IPS-NIHi11 (cell line): Measurements from ENCODE around the gene ZNF562.

Experiments
- DNase-seq: peaks from one replicate; pipeline ENCODE4 v3.0.0; 2012; ENCODE audit warnings: mixed read lengths, low spot score

ZNF562 gene

DNA sequence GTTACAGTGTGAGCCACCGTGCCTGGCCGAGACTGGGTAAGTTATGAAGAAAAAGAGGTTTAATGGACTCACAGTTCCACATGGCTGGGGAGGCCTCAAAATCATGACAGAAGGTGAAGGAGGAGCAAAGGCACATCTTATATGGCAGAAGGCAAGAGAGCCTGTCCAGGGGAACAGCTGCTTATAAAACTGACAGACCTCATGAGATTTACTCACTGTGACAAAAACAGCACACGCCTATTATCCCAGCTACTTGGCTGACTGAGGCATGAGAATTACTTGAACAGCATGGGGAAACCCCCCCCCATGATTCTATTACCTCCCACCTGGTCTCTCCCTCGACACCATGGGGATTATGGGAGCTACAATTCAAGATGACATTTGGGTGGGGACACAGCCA is 30.4 kb downstream of the ZNF562 start:
- DNase-seq: no peak

DNA sequence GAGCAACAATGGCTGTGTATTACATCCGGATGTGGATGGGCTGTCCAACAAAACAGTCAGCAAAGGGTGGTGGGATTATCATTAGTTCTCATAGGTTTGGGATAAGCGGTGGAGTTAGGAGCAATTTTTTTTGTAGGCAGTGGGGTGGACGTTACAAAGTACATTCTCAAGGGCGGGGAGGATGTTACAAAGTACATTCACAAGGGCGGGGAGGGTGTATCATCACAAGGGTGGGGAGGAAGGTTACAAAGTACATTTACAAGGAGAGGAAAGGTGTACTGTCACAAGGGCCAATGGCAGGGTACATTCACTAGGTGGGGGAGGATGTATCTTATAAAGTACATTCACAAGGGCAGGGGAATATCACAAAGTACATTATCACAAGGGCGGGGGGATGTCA is 33.1 kb downstream of the ZNF562 start:
- DNase-seq: no peak

DNA sequence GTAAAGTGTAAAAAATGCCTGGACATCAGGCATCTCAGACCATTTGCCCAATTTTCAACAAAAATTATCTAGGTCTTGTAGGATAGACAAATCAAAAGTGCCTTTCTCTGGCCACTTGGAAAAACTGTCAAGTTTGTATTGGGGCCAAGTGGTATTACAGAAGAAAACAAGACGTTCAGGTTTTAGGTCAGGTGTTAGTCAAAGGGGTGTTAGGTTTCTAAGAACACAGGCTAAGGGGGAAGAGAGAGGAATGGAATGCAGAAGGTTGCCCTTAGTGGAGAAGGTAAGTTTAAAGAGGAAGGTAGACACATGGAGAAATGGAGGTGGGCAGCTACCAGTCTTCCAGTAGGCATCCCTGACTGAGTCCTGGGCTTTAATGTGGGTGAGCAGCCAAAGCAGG is 33.9 kb downstream of the ZNF562 start:
- no peak for DNase-seq

DNA sequence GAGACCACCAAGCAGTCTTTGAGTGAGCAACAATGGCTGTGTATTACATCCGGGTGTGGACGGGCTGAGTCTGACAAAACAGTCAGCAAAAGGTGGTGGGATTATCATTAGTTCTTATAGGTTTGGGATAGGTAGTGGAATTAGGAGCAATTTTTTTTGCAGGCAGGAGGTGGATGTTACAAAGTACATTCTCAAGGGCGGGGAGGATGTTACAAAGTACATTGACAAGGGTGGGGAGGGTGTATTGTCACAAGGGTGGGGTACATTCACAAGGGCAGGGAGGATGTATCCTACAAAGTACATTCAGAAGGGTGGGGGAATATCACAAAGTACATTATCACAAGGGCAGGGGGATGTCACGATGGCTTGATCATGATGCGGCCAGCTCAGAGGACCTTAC is 38.9 kb downstream of the ZNF562 start:
- DNase-seq: no peak

DNA sequence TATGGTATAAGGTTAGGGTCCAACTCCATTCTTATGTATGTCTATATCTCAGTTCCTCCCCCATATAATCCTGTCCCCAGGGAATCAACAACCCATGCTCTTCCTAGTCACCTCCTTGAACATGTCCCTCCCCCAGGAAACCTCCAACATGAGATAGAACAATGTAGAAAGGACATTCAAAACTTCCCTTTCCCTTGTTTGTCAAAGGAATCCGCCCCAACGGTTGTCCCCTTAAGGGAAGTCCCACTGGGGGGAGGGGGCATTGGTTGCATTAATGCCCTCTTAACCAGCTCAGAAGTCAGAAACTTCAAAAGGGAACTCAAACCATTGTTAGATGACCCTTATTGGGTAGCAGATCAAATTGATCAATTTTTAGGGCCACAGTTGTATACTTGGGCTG is 47.0 kb downstream of the ZNF562 start:
- no peak for DNase-seq

DNA sequence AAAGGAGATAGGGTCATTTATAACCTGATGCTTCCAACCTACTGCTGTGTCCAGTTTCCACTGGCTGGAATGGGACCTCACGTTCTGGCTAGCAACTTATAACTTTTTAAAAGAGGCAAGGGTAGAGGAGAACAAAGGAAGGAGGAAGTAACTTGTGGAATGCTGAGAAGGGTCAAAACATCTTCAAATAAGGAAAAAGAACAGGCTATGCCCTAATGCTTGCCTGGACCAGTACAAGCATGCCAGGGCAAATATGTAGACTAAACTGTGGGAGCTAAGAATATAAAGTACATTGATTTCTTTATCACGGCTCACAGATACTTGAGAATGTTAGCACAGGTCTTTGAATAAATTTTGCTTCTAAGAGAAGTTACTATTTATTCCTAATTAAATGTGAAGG is 52.4 kb downstream of the ZNF562 start:
- DNase-seq: no peak

DNA sequence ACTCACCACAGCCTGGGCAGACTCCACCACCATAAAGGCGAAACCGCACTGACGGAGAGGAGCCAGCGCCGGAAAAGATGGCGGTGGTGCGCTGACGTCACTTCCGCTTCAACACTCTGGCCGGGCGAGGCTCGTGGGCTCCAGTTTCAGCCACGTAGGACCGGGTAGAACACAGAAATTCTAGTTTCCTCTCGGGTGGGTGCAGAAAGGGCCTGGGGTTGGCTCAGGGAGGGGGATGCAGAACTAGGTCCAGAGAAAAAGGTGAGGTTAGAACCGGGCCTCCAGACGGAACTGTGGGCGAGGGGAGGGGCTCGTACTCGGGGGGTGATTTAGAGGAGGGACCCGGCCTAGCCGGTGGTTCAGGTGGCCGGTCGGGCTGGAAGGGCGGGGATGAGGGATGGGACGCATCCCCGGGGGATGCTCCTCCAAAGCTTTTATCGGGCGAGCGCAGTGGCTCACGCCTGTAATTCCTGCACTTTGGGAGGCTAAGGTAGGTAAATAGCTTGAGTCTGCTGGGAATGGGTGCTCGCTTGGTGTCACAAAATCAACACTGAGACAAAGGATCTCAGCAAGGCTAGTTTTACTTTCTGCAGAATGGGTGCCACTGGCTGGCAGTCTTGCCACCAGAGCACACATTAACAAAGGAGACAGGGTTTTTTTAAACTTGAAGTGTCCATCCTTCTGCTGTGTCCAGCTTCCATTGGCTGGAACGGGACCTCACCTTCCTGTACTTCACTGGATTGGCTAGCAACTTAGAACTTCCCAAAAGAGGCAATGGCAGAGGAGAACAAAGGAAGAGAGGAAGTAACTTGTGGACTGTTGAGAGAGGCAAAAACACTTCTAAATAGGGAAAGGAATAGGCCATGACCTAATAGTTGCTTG is 53.5 kb downstream of the ZNF562 start, which contains the start of gene ZNF561:
Gene ZNF561, minus strand, starts transcription at position 77 of the 882 bp plus-strand sequence. CDS start 1,776 bp downstream, outside the sequence.
- peak; percentile 86 for DNase-seq

DNA sequence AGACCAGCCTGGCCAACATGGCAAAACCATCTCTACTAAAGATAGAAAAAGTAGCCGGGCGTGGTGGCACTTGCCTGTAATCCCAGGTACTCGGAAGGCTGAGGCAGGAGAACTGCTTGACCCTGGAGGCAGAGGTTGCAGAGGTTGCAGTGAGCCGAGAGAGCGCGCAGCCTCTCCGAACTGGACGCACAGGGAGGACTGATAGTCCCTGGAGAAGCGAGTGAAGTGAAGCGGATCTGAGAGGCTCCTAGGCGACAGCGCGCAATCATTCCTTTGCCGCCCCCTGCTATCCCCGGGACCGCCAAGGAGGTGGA is 54.1 kb downstream of the ZNF562 start:
- DNase-seq: no peak

DNA sequence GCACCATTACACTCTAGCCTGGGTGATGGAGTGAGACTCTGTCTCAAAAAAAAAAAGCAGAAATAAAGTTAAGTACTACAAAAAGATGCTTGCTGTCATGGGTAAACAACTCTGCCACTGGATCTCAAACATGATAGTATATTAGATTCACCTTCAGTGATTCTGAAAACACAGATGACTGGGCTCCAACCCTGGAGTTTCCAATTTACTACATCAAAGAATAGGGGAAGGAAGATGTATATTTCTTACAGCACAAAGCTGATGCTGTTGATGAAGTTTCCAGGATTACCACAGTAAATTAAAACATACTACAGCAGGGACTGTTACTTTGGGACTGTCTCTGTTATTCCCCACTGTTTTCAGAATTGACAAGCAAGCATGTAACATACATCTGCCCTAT is 59.1 kb downstream of the ZNF562 start:
- DNase-seq: no peak

DNA sequence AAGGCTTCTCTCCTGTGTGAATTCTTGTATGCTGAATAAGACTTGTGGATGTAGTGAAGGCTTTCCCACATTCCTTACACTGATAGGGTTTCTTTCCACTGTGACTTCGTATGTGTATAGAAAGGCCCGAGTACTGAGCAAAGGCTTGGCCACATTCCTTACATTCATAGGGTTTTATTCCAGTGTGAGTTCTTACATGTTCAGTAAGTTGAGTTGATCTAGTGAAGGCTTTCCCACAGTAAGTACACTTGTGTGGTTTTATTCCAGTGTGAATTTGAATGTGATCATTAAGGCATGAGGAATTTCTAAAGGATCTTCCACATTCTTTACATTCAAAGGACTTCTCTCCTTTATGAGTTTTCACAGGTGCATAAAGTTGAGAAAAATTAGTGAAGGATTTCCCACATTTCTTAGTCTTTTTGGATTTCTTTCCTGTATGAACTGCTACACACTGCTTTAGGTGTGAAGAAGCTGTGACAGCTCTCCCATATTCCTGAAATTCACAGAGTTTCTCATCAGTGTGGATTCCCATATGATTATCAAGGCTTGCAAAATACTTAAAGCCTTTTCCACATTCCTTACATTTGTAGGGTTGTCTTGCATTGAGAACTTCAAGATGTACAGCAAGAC is 64.3 kb downstream of the ZNF562 start:
- DNase-seq: no peak

DNA sequence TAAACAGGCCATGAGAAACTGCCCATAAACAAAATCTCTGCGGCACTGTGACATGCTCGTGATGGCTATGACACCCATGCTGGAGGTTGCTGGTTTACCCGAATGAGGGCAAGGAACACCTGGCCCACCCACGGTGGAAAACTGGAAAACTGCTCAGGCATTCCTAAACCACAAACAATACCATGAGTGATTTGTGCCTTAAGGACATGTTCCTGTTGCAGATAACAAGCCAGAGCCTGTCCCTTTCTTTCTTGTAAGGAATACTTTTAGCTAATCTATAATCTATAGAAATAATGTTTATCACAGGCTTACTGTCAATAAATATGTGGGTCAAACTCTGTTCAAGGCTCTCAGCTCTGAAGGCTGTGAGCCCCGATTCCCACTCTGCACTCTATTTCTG is 66.0 kb downstream of the ZNF562 start:
- DNase-seq: no peak

DNA sequence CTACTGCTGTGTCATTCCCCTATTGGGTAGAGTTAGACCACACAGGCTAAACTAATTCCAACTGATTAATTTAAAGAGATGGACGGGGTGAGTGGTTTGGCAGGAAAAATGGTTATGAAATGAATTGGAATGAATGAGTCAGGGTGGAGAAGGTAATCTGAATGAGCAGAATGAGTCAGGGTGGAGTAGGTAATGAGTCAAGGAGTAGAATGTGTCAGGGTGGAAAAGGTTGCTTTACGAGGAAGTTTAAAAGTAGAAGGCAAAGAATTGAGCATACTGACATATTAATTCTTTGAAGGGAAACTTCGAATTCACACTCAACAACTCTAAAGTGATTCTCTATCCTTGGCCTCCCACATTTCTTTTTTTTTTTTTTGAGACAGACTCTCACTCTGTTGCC is 77.9 kb downstream of the ZNF562 start:
- DNase-seq: no peak
